NOMO-1 treated with DMSO at 0.1 percent for 48 hours (cell line): Measurements from ENCODE around the gene IQCH.
"Not testable (repeated sequence)": the region's sequence is repeated elsewhere in the genome, so short reads cannot be mapped to it uniquely, and the experiment has no call there.

ENCODE experiments used
- DNase-seq: peaks from one replicate; lab custom pipeline; 2025; ENCODE audit not compliant: unreplicated experiment; lab: John Stamatoyannopoulos, UW

The IQCH gene

GRCh38 chr15:67244971-67245478 is 9.6 kb upstream of the IQCH start:
- DNase-seq = no peak

- not testable (repeated sequence) for DNase-seq
Observed at GRCh38 chr15:67246606-67247005, 8.0 kb upstream of the IQCH start.

GRCh38 chr15:67248011-67248505 is 6.5 kb upstream of the IQCH start:
- no peak for DNase-seq

- DNase-seq = no peak
Observed at GRCh38 chr15:67249830-67250229, 4.8 kb upstream of the IQCH start.

- DNase-seq = no peak
Observed at GRCh38 chr15:67251318-67251717, 3.3 kb upstream of the IQCH start.

GRCh38 chr15:67253101-67253500 is 1.5 kb upstream of the IQCH start:
- no peak for DNase-seq

- DNase-seq = no peak
Observed at GRCh38 chr15:67253549-67254237, 893 bp upstream of the IQCH start.

GRCh38 chr15:67256051-67256450 is 1.5 kb downstream of the IQCH start:
- DNase-seq = no peak

- DNase-seq = not testable (repeated sequence)
Observed at GRCh38 chr15:67258412-67258811, 3.8 kb downstream of the IQCH start.

- no peak for DNase-seq
Observed at GRCh38 chr15:67259379-67259778, 4.8 kb downstream of the IQCH start.

GRCh38 chr15:67259806-67260205 is 5.2 kb downstream of the IQCH start:
- no peak for DNase-seq

GRCh38 chr15:67266870-67267269 is 12.3 kb downstream of the IQCH start:
- no peak for DNase-seq

GRCh38 chr15:67267440-67267839 is 12.9 kb downstream of the IQCH start:
- no peak for DNase-seq

- DNase-seq = no peak
Observed at GRCh38 chr15:67267951-67268941, 13.7 kb downstream of the IQCH start.

GRCh38 chr15:67274236-67274635 is 19.6 kb downstream of the IQCH start:
- DNase-seq = no peak

- no peak for DNase-seq
Observed at GRCh38 chr15:67276666-67277065, 22.1 kb downstream of the IQCH start.

- no peak for DNase-seq
Observed at GRCh38 chr15:67280217-67280616, 25.6 kb downstream of the IQCH start.

GRCh38 chr15:67281714-67282113 is 27.1 kb downstream of the IQCH start:
- DNase-seq = no peak

- DNase-seq = not testable (repeated sequence)
Observed at GRCh38 chr15:67285625-67286024, 31.0 kb downstream of the IQCH start.

GRCh38 chr15:67286400-67286799 is 31.8 kb downstream of the IQCH start:
- not testable (repeated sequence) for DNase-seq

GRCh38 chr15:67290319-67290718 is 35.7 kb downstream of the IQCH start:
- no peak for DNase-seq

- no peak for DNase-seq
Observed at GRCh38 chr15:67296188-67296587, 41.6 kb downstream of the IQCH start.
